Measurements from ENCODE around the gene CCT6A. TPM values are rescaled to one million over a fixed set of nuclear protein-coding genes. Genes with fewer than 3 reads are reported as not detected.
A peak's percentile ranks its signal among the peaks of the same experiment; 100 is the strongest.

The CCT6A gene
- total and polyA plus RNA-seq, 9 of the 15 experiments (the other 6 are each of a cell fraction or from before 2014, with no cell fraction given), result 244 to 708 (median 387) TPM

- TF ChIP-seq ZBTB5 (IDR thresholded peaks at IDR 0.05), result no peak
- no peak for TF ChIP-seq ZNF780A (CRISPR knock-in tag; IDR thresholded peaks at IDR 0.05)
- TF ChIP-seq MBD2 (IDR thresholded peaks at IDR 0.05; ENCODE audit: borderline replicate concordance, low read depth), result no peak
- no peak for TF ChIP-seq ZNF668 (CRISPR knock-in tag; IDR thresholded peaks at IDR 0.05)
- peak; percentile 78 for TF ChIP-seq ZFP1 (CRISPR knock-in tag; IDR thresholded peaks at IDR 0.05)
- no peak for TF ChIP-seq BRF2 (IDR thresholded peaks at IDR 0.05; ENCODE audit: borderline replicate concordance, insufficient read depth, insufficient read length)
- TF ChIP-seq ZNF695 (CRISPR knock-in tag; IDR thresholded peaks at IDR 0.05), result no peak
- no peak for TF ChIP-seq HINFP (tag; conservative IDR thresholded peaks at IDR 0.05; ENCODE audit: low read depth)
- peak; percentile 84 for TF ChIP-seq ZNF280A (IDR thresholded peaks at IDR 0.05; ENCODE audit: low read depth, partially characterized antibody)
- TF ChIP-seq L3MBTL2 (IDR thresholded peaks at IDR 0.05), result no peak
- TF ChIP-seq TRIM24 (IDR thresholded peaks at IDR 0.05), result peak in 1 of 2 experiments; percentile 59; a peak in 2 of 4 replicates
- no peak for TF ChIP-seq FOXJ2 (tag; IDR thresholded peaks at IDR 0.05)
- TF ChIP-seq MBD1 (CRISPR knock-in tag; IDR thresholded peaks at IDR 0.05), result no peak
- peak; percentile 0; the same call in 1 of the 2 replicates for TF ChIP-seq CBX5 (IDR thresholded peaks at IDR 0.05; ENCODE audit: borderline replicate concordance, low read depth)
- TF ChIP-seq ZNF408 (CRISPR knock-in tag; IDR thresholded peaks at IDR 0.05; ENCODE audit: low read depth), result no peak
- TF ChIP-seq ATF1 (CRISPR knock-in tag; IDR thresholded peaks at IDR 0.05), result no peak
- TF ChIP-seq ATF1 (tag; IDR thresholded peaks at IDR 0.05), result no peak
- no peak for TF ChIP-seq ZNF224 (CRISPR knock-in tag; IDR thresholded peaks at IDR 0.05)
- no peak for TF ChIP-seq ILK (tag; IDR thresholded peaks at IDR 0.05; ENCODE audit: borderline replicate concordance, low read depth)
- TF ChIP-seq GTF2E2 (tag; IDR thresholded peaks at IDR 0.05), result no peak
- TF ChIP-seq ZNF444 (CRISPR knock-in tag; IDR thresholded peaks at IDR 0.05), result no peak
These were observed 56.3 kb downstream of the CCT6A start (continued) for GRCh38 chr7:56107954-56108258.
